GM21381 (cell line): ENCODE results near the gene CCDC92.
"Not testable (repeated sequence)": the region's sequence is repeated elsewhere in the genome, so short reads cannot be mapped to it uniquely, and the experiment has no call there.

Source experiments
- ATAC-seq: cut with Tn5 transposase; IDR thresholded peaks from one replicate; pipeline ENCODE4 v1.9.1; 2021; ENCODE audit warnings: mild to moderate bottlenecking, moderate library complexity; ENCODE audit not compliant: unreplicated experiment

CCDC92 gene

GRCh38 chr12:123911672-123912409, 60.8 kb downstream of the CCDC92 start:
- ATAC-seq: not testable (repeated sequence)

GRCh38 chr12:123910761-123911193, 61.9 kb downstream of the CCDC92 start:
- no peak for ATAC-seq

GRCh38 chr12:123910057-123910456, 62.6 kb downstream of the CCDC92 start:
- no peak for ATAC-seq

DNA sequence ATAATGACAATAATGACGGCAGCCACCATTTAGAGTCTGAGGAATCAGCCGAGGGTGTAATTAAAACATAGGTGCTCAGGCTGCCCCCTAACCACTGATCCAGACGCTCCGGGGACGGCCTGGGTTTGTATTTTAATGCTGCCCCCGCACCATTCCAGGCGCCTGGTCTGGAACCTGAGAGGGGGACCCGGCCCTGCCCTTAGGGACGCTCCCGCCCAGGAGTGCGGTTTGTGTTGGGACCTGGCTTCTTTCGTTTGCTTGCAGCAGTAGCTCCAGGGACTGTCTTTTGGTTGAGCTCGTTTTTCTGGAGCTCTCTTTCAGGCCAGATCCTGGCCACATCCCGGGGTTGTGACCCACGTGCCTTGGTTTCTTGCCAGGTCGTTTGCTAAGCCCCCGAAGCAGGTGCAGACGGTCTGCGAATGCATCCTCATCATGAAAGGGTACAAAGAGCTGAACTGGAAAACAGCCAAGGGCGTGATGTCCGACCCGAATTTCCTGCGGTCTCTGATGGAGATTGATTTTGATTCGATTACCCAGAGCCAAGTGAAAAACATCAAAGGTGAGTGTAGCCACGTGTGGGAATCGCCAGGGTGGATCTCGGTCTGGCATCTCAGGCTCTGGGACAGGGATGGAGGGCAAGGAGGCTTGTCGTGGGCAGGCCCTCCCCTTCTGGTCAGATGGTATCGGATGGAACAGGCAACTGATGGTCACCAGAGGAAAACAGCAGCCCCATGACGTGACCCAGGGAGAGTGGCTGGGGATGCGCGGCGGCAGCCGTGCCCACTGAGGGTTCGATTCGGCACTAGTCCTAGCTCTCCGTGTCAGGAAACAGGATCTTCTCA, 63.5 kb downstream of the CCDC92 start:
- ATAC-seq: no peak

- ATAC-seq: no peak
These were observed 64.7 kb downstream of the CCDC92 start for GRCh38 chr12:123907726-123908476.

GRCh38 chr12:123906711-123907420, 65.8 kb downstream of the CCDC92 start:
- no peak for ATAC-seq

DNA sequence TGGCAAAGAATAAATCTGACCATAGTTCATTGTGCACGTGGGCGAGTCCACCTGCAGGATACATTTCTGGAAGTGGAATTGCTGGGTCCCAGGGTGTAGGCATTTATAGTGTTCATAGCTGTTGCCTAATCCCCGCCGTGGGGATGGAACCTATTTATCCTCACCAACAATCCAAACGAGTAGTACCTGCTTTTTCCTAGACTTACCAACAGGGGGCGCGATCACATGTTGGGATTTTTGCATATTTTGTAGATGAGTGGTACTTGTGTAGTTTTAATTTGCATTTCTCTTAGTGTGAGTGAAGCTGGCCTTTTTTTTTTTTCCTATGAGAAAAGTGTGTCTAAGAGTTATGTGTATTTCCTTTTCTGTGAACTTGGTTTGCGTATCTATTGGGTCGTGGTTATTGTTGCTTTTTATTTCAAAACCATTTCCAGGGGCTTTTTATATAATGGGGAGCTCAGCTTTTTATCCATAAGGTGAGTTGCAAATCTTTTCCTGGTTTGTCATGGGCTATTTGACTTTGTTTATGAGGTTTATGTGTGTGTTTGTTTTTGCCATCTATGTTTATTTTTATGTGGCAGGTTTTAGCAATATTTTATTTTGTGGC, 67.2 kb downstream of the CCDC92 start:
- no peak for ATAC-seq

DNA sequence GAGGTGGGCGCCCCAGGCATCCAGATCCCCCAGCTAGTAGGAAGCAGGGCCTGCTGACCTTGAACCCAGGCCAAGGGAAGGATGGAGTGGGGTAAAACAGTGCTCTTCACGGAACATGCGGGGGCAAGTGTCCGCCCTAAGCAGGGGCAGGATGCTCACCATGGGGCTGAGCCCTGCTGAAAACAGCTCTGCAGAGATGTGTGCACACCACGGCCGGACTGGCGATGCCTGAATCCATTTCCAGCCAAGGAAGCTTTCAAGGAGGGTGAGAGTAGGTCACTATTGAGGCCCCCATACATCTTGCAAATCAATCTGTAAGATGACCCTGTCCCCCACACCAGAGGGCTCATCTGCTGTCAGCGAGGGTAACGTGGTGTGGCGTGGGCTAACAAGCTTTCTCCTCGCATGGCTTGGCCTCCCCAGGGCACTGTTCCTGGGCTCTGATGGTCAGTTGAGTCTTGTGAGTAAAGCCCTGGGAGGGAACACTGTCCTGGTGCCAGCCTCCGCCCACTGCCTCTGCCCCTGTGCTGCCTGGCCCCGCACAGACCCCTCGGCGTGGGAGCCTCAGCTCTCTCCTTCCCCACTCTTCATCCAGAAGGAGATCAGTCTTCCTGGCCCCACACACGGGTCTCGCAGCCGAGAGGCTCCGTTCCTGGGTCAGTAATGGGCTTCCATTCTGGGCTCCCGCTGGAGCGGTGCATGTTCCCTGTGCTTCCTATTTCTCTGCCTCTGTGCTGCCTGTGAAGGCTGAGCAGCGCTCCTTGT, 69.1 kb downstream of the CCDC92 start:
- no peak for ATAC-seq

DNA sequence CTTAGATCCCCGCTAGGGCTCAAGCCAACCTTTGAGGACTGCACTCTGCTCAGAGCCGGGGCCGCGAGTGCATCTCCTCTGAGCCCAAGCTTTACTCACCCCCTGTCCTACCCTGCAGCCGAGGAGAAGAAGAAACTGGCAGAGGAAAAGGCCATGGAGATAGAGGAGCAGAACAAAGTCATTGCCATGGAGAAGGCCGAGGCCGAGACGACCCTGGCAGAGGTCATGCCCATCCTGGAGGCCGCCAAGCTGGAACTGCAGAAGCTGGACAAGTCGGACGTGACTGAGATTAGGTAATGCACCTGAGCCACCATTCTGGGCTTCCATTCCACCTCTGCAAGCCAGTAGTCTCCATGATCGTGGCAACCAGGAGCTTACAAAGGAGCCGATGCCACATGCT, 69.8 kb downstream of the CCDC92 start:
- ATAC-seq: no peak

- no peak for ATAC-seq
These were observed 71.7 kb downstream of the CCDC92 start for GRCh38 chr12:123900871-123901376.

DNA sequence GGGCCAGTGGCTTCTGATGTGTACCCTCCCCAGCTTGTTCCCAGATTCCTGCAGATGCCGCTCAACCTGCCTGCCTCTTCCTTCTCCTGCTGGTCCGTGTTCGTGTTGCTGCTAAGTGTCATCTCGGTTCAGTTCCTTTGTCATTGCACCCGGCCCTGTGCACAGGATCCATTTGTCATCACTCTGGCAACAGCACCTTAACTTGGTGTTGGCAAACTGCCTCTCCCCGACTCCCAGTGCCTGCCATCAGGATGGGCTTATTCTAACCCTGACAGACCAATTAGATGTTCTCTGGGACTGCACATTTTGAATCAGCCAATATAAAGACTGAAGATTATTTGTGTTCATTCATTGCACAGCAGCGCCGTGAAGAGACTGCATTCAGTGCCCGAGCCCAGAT, 73.3 kb downstream of the CCDC92 start:
- ATAC-seq: no peak

- ATAC-seq: no peak
These were observed 74.0 kb downstream of the CCDC92 start for GRCh38 chr12:123898673-123899072.

- no peak for ATAC-seq
These were observed 75.4 kb downstream of the CCDC92 start for GRCh38 chr12:123897221-123897620.

GRCh38 chr12:123896767-123897166, 75.9 kb downstream of the CCDC92 start:
- ATAC-seq: no peak

DNA sequence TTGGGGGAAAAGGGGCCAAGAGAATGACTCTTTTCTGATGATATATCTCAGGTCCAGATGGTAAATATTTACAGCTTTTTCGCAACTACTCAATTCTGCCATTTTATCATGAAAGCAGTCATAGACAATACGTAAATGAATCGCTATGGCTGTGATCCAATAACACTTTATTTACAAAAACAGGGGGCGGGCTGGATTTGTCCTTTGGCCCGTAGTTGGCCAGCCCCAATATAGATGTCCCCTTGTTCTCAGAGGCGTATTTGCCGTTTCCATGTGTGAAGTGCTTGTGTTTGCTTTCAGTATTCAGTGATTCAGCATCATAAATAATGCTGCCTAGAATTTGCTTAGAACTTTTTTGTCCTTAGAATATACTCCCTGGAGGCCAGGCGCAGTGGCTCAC, 77.2 kb downstream of the CCDC92 start:
- no peak for ATAC-seq

DNA sequence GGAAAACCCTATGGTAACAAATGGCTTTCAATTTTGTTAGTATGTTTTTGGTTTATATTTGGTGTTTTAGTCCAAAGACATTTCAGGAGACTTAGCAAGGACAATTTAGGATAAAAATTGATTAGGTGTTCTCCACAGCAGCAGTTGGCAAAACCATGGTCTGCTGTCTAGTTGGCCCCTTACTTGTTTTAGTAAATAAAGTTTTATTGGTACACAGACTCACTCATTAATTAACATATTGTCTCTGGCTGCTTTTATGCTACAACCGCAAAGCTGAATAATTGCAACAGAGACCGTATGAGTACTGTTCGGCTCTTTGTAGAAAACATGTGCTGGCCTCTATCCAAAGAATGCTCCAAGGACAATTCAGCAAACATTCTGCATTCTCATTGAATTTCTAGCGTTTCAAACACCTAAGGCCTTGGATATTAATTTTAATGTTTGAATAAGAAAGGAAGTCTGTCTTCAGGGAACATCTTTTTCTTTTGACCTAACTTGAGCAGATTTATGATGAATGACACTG, 77.7 kb downstream of the CCDC92 start:
- no peak for ATAC-seq

DNA sequence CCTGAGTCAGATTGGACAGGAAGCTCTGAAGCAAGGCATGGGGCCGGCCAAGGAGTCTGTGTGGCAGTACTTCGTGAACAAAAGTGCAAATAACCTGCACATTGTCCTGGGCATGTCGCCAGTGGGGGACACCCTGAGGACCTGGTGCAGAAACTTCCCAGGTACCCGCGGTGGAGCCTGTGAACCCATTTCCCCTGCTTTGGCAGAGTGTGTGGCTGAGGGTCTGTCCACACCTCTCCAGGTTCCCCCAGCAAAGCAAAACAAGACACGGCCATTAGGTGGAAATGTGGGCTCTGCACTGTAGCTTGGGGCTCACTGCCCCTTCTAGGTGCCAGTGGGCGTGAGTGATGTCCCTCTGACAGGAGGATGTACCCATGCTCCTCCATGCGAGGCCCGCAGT, 79.4 kb downstream of the CCDC92 start:
- ATAC-seq: no peak

- ATAC-seq: no peak
These were observed 79.8 kb downstream of the CCDC92 start for GRCh38 chr12:123892853-123893252.

- no peak for ATAC-seq
These were observed 80.5 kb downstream of the CCDC92 start for GRCh38 chr12:123892180-123892559.
